ENCODE measurements around the gene SEMA3E. TPM values are rescaled to one million over a fixed set of nuclear protein-coding genes. Genes with fewer than 3 reads are reported as not detected.

The SEMA3E gene
- total and polyA plus RNA-seq, 9 of the 15 experiments (the other 6 are each of a cell fraction or from before 2014, with no cell fraction given) = 0.01 to 1.4 (median 0.14) TPM; not detected in 2

DNA sequence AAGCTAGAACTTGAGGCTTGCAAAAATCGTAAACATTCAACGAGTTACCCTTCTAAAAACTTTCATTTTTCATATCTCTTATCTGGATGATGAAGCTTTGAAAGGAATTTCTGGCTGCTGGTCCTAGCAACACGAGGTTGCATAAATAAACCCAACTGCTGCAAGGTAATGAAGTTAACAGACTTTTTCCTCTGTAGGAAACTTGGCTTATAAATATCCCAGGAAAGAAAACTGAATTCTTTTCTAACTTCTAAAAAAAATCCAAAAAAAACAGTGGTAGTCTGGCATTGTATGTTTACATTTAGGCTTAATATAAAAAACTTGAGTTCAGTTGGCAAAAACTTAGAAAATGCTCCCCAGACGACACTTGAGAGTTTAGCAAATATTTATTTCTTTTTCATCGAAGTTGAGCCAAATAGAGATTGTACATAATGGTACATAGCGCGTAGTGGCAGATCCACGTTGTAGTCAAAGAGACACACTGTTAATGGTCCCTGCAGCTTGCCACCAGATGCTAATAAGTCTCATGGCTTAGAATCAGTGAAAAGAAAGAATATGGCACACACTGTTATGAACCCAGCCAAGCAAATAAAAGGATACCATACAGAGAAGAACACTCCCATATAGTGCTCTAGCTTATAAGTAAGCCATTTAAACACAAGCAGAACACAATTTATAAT lies 285.9 kb downstream of the SEMA3E start (continued):
- TF ChIP-seq, protein P1, sequence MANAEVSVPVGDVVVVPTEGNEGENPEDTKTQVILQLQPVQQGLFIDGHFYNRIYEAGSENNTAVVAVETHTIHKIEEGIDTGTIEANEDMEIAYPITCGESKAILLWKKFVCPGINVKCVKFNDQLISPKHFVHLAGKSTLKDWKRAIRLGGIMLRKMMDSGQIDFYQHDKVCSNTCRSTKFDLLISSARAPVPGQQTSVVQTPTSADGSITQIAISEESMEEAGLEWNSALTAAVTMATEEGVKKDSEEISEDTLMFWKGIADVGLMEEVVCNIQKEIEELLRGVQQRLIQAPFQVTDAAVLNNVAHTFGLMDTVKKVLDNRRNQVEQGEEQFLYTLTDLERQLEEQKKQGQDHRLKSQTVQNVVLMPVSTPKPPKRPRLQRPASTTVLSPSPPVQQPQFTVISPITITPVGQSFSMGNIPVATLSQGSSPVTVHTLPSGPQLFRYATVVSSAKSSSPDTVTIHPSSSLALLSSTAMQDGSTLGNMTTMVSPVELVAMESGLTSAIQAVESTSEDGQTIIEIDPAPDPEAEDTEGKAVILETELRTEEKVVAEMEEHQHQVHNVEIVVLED (CRISPR knock-in tag; IDR thresholded peaks at IDR 0.05) = no peak
- TF ChIP-seq ZNF347 (CRISPR knock-in tag; IDR thresholded peaks at IDR 0.05; ENCODE audit: low read depth) = no peak
- TF ChIP-seq, protein P2, sequence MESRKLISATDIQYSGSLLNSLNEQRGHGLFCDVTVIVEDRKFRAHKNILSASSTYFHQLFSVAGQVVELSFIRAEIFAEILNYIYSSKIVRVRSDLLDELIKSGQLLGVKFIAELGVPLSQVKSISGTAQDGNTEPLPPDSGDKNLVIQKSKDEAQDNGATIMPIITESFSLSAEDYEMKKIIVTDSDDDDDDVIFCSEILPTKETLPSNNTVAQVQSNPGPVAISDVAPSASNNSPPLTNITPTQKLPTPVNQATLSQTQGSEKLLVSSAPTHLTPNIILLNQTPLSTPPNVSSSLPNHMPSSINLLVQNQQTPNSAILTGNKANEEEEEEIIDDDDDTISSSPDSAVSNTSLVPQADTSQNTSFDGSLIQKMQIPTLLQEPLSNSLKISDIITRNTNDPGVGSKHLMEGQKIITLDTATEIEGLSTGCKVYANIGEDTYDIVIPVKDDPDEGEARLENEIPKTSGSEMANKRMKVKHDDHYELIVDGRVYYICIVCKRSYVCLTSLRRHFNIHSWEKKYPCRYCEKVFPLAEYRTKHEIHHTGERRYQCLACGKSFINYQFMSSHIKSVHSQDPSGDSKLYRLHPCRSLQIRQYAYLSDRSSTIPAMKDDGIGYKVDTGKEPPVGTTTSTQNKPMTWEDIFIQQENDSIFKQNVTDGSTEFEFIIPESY (CRISPR knock-in tag; IDR thresholded peaks at IDR 0.05) = no peak
- no peak for TF ChIP-seq IRF2 (CRISPR knock-in tag; IDR thresholded peaks at IDR 0.05)

DNA sequence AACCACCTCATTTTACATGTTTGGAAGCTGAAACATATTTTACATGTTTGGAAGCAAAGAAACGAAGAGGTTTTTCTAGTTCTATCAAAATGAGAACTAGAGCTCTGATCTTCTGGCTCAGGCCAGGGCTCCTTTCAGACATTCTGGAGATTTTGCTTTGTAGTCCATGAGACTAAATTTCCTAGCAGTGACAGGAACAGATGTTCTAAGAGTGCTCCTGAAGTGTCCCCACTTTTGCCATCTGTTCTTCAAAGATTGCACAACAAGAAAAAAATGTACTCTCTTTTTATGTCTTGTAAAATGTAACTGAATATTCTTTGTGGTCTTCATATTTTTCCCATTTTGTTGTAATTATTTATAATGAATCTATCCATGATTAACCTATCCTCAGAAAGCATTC lies 289.8 kb downstream of the SEMA3E start:
- ChIA-PET POLR2A (no interaction called here), CTCF (ENCODE audit: low intra/inter-chr PET ratio) (no interaction called here)
- in situ Hi-C loops (cut with MboI) = no loop called here
- no peak overlapping the region for H3K27ac ChIP-seq (ENCODE audit: extremely low read depth, low read depth, low read length)
- H3K4me3 ChIP-seq = no peak overlapping the region
- H2AFZ ChIP-seq (ENCODE audit: low read depth, low read length) = no peak overlapping the region
- H3K4me2 ChIP-seq (ENCODE audit: insufficient read depth, low read length) = no peak overlapping the region
- no peak for TF ChIP-seq ZKSCAN3 (CRISPR knock-in tag; IDR thresholded peaks at IDR 0.05)
- TF ChIP-seq ZNF232 (CRISPR knock-in tag; IDR thresholded peaks at IDR 0.05) = no peak
- TF ChIP-seq MBD2 (IDR thresholded peaks at IDR 0.05; ENCODE audit: borderline replicate concordance, low read depth) = no peak
- no peak for TF ChIP-seq ZNF717 (CRISPR knock-in tag; IDR thresholded peaks at IDR 0.05)
- TF ChIP-seq ZSCAN32 (CRISPR knock-in tag; IDR thresholded peaks at IDR 0.05) = no peak
- no peak for TF ChIP-seq SAP30 (IDR thresholded peaks at IDR 0.05; ENCODE audit: borderline replicate concordance, insufficient read depth, low read depth, low read length, poor library complexity, severe bottlenecking)
- TF ChIP-seq TSC22D4 (tag; IDR thresholded peaks at IDR 0.05) = no peak
- no peak for TF ChIP-seq ETV5 (CRISPR knock-in tag; IDR thresholded peaks at IDR 0.05; ENCODE audit: low read depth)
- TF ChIP-seq, protein P3, sequence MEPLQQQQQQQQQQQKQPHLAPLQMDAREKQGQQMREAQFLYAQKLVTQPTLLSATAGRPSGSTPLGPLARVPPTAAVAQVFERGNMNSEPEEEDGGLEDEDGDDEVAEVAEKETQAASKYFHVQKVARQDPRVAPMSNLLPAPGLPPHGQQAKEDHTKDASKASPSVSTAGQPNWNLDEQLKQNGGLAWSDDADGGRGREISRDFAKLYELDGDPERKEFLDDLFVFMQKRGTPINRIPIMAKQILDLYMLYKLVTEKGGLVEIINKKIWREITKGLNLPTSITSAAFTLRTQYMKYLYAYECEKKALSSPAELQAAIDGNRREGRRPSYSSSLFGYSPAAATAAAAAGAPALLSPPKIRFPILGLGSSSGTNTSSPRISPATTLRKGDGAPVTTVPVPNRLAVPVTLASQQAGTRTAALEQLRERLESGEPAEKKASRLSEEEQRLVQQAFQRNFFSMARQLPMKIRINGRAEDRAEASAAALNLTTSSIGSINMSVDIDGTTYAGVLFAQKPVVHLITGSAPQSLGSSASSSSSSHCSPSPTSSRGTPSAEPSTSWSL (CRISPR knock-in tag; IDR thresholded peaks at IDR 0.05; ENCODE audit: borderline replicate concordance) = no peak
- ATAC-seq (no peak), FAIRE-seq (no peak), DNase-seq (ENCODE audit: extremely low read depth in 1 of 4, low spot score in 3 of 4) (no peak)
- WGBS (ENCODE audit: insufficient coverage, low coverage, missing lambda C conversion rate) = 0% methylated on average over 1 of the region's 1 CpG
- no peaks in the 10 kb centered on the region for H3K4me1 ChIP-seq (replicated peaks in 1 of 2; ENCODE audit: control insufficient read depth in 2 of 2, insufficient read depth in 2 of 2, low read length in 2 of 2)
- no peaks in the 10 kb centered on the region for H3K36me3 ChIP-seq (ENCODE audit: control insufficient read depth, insufficient read depth, low read length)
- H3K9me1 ChIP-seq (ENCODE audit: control insufficient read depth, insufficient read depth, low read length) = no peaks in the 10 kb centered on the region
- no TSS peak for BruUV-seq (replicated peaks)
- no peaks in the 10 kb centered on the region for H3K79me2 ChIP-seq (ENCODE audit: control insufficient read depth, insufficient read depth, low read length)
- H3K9ac ChIP-seq (ENCODE audit: insufficient read depth in 1 of 2, low read depth in 2 of 2, low read length in 2 of 2) = no peak overlapping the region
- no peaks in the 10 kb centered on the region for H4K20me1 ChIP-seq (replicated peaks; ENCODE audit: control insufficient read depth, insufficient read depth, low read length)
- no peaks in the 10 kb centered on the region for H3K27me3 ChIP-seq (ENCODE audit: control insufficient read depth in 2 of 2, insufficient read depth in 2 of 2, low read length in 2 of 2)
- H3K9me3 ChIP-seq (replicated peaks; ENCODE audit: control insufficient read depth, insufficient read depth, low read depth, low read length) = no peaks in the 10 kb centered on the region
- intact Hi-C loops (cut with micrococcal nuclease) = no loop called here
